Measurements from ENCODE around the gene ASTN2. TPM values are rescaled to one million over a fixed set of nuclear protein-coding genes. Genes with fewer than 3 reads are reported as not detected.

The ASTN2 gene
- total RNA-seq, 4 donors from 2014 or later: 0.97 to 4.7 (median 3.0) TPM

DNA sequence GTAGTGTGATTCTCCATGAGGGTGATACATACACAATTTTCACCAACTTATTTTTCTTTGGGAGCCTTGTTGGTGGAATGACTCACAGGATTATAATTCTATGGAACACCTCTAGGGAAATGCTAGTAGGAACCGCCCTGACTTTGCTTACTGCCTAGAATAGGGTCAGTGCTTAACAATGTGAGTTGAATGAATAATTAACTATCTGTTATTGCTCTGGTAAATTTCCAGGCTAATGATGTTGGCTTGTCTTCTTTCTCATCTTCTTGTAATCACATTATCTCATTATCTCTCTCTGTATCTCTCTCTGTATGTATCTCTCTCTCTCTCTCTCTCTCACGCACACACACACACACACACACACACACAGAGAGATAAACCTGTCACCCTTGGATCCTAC lies 436.7 kb downstream of the ASTN2 start:
- DNase-seq (ENCODE audit: low spot score in 2 of 2): no peak
- no peak overlapping the region for H3K4me3 ChIP-seq (ENCODE audit: low read depth, poor library complexity, severe bottlenecking)
- WGBS, 2 donors: 62 to 66% methylated on average over 2 of the region's 2 CpGs
- TF ChIP-seq POLR2A (IDR thresholded peaks at IDR 0.05): no peak
- TF ChIP-seq, protein P1, sequence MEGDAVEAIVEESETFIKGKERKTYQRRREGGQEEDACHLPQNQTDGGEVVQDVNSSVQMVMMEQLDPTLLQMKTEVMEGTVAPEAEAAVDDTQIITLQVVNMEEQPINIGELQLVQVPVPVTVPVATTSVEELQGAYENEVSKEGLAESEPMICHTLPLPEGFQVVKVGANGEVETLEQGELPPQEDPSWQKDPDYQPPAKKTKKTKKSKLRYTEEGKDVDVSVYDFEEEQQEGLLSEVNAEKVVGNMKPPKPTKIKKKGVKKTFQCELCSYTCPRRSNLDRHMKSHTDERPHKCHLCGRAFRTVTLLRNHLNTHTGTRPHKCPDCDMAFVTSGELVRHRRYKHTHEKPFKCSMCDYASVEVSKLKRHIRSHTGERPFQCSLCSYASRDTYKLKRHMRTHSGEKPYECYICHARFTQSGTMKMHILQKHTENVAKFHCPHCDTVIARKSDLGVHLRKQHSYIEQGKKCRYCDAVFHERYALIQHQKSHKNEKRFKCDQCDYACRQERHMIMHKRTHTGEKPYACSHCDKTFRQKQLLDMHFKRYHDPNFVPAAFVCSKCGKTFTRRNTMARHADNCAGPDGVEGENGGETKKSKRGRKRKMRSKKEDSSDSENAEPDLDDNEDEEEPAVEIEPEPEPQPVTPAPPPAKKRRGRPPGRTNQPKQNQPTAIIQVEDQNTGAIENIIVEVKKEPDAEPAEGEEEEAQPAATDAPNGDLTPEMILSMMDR (IDR thresholded peaks at IDR 0.05): no peak
- intact Hi-C loops (cut with DNase I; ENCODE audit: low total_unique reads): no loop called here

DNA sequence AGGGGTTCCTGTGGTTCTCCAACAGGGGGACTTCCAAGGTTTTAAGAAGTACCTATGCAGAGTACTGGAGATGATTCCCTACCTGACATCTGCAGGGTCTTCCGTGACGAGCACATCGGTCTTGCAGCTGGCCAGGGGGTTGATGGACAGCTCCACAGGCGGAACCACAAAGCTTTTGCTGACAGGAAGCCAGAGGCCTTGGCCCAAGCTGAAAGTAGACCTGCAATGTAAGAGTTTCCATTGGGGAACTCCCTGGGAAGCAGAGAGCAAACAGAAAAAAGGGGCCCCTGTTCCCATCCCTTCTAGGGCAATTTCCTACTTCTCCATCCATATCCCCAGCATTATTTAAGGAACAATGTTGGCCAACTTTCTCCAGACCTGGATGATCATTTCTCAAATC lies 439.7 kb downstream of the ASTN2 start:
- 82 to 84% methylated on average over 4 of the region's 4 CpGs for WGBS, 2 donors

DNA sequence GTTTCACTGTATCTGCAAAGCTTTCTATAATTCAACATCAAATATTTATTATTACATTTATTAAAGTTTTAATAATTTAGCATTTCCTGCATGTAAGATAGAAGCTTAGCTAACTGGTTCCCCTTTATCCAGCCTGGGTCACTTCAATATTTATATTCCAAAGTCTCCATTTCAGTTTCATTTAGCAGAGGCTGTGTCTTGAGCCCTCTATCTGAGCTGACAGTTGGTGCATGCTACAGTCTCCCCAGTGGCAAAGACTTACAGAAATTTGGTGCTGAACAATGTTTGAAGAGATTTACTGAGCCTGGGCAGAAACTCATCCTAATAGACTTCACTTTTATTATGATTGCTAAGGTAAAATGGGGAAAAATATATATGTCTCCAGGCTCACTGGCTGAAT lies 448.7 kb downstream of the ASTN2 start:
- intact Hi-C loops (cut with DNase I; ENCODE audit: low total_unique reads): no loop called here
- TF ChIP-seq, protein P1 (IDR thresholded peaks at IDR 0.05): no peak
- TF ChIP-seq POLR2A (IDR thresholded peaks at IDR 0.05): no peak
- H3K4me3 ChIP-seq (ENCODE audit: low read depth, poor library complexity, severe bottlenecking): no peak overlapping the region
- no peak for DNase-seq (ENCODE audit: low spot score in 2 of 2)

More for the DNA sequence above, 439.7 kb downstream of the ASTN2 start:
- H3K4me3 ChIP-seq (ENCODE audit: low read depth, poor library complexity, severe bottlenecking): no peak overlapping the region
- DNase-seq (ENCODE audit: low spot score in 2 of 2): no peak
- intact Hi-C loops (cut with DNase I; ENCODE audit: low total_unique reads): no loop called here
- no peak for TF ChIP-seq POLR2A (IDR thresholded peaks at IDR 0.05)
- TF ChIP-seq, protein P1 (IDR thresholded peaks at IDR 0.05): no peak

DNA sequence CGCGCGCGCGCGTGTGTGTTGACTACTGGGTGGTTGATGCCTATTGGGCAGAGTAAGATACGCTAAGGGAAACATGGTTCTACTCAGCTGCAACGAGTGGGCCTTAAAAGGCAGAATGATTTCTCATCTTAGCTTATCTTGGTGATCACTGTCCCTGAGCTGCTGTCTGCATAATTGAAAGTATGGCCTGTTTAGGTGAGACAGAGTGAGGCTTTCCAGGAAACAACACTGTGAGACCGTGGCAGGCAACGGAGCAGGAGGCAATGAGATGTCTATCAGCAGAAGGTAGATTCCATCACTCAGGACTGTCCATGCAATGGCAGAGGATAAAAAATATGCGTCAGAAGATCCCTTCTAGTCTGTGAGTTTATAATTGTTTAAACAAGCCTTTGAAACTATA lies 450.6 kb downstream of the ASTN2 start:
- WGBS, 2 donors: 81 to 90% methylated on average over 11 of the region's 11 CpGs
- no peak for DNase-seq (ENCODE audit: low spot score in 2 of 2)
- H3K4me3 ChIP-seq (ENCODE audit: low read depth, poor library complexity, severe bottlenecking): no peak overlapping the region
- TF ChIP-seq, protein P1 (IDR thresholded peaks at IDR 0.05): no peak
- no peak for TF ChIP-seq POLR2A (IDR thresholded peaks at IDR 0.05)
- intact Hi-C loops (cut with DNase I; ENCODE audit: low total_unique reads): loop anchor here (2.0 kb wide), 1 partner anchor 17 kb away; no protein-coding TSS in a partner anchor

DNA sequence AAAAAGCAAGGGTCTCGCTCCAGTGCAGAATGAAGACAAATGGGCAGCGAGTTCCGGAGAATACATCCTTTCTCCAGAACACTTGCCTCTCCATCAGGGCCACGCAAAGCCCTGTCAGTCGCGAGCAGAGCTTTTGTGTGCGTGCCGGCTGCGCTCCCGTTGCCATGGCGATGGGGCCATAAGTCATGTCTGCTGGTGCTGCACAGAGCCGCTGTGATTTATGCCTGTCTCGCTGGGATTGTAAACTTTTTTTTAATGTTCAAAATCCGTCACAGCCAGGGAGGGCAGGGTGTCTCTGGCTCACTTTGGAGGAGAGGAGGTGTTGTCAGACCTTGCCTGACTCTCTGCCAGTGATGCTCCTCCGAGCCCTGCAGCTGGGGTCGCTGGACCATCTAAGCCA lies 455.0 kb downstream of the ASTN2 start:
- intact Hi-C loops (cut with DNase I; ENCODE audit: low total_unique reads): no loop called here
- DNase-seq (ENCODE audit: low spot score in 2 of 2): no peak
- 13 to 25% methylated on average over 16 of the region's 16 CpGs for WGBS, 2 donors
- TF ChIP-seq POLR2A (IDR thresholded peaks at IDR 0.05): no peak
- TF ChIP-seq, protein P1 (IDR thresholded peaks at IDR 0.05): no peak
- no peak overlapping the region for H3K4me3 ChIP-seq (ENCODE audit: low read depth, poor library complexity, severe bottlenecking)

DNA sequence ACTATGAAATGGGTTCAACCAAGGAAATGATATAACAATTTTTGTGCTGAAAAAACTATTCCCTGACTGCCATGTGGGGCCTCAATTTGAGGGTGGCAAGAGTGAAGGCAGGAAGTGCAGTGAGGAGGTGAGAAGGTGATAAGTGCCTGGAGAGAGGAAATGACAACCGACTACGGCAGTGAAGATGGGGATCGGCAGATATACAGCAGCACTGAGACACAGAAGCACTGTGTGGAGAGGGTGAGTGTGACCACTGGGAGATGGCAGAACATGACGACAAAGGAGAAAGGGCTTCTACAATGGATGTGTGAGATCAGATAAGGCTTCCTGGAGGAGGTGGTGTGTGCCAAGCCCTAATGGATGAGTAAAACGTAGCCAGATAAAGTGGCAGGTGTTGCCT lies 456.0 kb downstream of the ASTN2 start:
- DNase-seq (ENCODE audit: low spot score in 2 of 2): no peak
- intact Hi-C loops (cut with DNase I; ENCODE audit: low total_unique reads): no loop called here
- WGBS, 2 donors: 61 to 67% methylated on average over 5 of the region's 5 CpGs
- H3K4me3 ChIP-seq (ENCODE audit: low read depth, poor library complexity, severe bottlenecking): no peak overlapping the region
- no peak for TF ChIP-seq POLR2A (IDR thresholded peaks at IDR 0.05)
- TF ChIP-seq, protein P1 (IDR thresholded peaks at IDR 0.05): no peak

All from lower leg skin (tissue), 4 donors.